Transverse colon (tissue), 4 donors: ENCODE results near the gene KLHDC8A.

Experiments used
- EP300 ChIP-seq: sonication (generic); formaldehyde crosslinking; IDR thresholded peaks from one replicate; pipeline ENCODE4 v1.6.1; 2017; ENCODE audit warnings: antibody characterized with exemption, low read depth
- POLR2A ChIP-seq: fragments of 450-650 bp; IDR thresholded peaks from one replicate; pipeline ENCODE4 v1.6.1; 2016; ENCODE audit warnings: antibody characterized with exemption, mild to moderate bottlenecking, moderate library complexity
- POLR2AphosphoS5 ChIP-seq, 3 donors: sonication (generic); formaldehyde crosslinking; IDR thresholded peaks; one replicate each; pipeline ENCODE4 v1.6.1; 2016; ENCODE audit warnings: antibody characterized with exemption in 3 of 3
- TF ChIP-seq, protein P1 (sequence below), 5 experiments: fragments of 200-600 bp in 3 of 5; fragments of 450-650 bp in 2 of 5; sonication (generic) in 3 of 5; IDR thresholded peaks; 1 replicate in 2 of 5; 2 replicates in 3 of 5; pipeline ENCODE4 v1.5.1; 2016 to 2017; ENCODE audit warnings: antibody characterized with exemption in 5 of 5, inconsistent platforms in 3 of 5, mild to moderate bottlenecking in 2 of 5, moderate library complexity in 1 of 5

DNA sequence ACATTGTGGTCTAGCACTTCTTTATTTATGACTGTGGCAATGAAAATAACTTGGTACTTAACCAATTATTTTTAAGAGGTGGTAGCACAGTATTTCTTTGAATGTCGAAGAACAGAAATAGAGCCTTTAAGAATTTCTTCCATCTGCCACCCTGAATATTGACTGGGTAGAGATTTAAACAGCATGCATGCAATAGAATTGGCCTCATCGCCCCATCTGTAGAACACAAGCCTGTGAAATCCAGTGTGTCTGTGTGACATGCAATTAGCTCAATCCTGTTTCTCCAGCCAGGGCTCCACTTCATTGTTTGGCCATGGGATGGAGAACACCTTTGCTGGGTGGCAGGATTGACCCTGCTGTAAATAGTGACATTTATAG lies 17.1 kb upstream of the KLHDC8A start:
- TF ChIP-seq, protein P1, sequence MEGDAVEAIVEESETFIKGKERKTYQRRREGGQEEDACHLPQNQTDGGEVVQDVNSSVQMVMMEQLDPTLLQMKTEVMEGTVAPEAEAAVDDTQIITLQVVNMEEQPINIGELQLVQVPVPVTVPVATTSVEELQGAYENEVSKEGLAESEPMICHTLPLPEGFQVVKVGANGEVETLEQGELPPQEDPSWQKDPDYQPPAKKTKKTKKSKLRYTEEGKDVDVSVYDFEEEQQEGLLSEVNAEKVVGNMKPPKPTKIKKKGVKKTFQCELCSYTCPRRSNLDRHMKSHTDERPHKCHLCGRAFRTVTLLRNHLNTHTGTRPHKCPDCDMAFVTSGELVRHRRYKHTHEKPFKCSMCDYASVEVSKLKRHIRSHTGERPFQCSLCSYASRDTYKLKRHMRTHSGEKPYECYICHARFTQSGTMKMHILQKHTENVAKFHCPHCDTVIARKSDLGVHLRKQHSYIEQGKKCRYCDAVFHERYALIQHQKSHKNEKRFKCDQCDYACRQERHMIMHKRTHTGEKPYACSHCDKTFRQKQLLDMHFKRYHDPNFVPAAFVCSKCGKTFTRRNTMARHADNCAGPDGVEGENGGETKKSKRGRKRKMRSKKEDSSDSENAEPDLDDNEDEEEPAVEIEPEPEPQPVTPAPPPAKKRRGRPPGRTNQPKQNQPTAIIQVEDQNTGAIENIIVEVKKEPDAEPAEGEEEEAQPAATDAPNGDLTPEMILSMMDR (IDR thresholded peaks at IDR 0.05): no peak
- no peak for TF ChIP-seq POLR2A
- no peak for TF ChIP-seq EP300
- no peak for TF ChIP-seq POLR2AphosphoS5 (IDR thresholded peaks at IDR 0.05)
